RWPE1 (cell line): ENCODE measurements around the gene RASAL2.

ENCODE experiments used
- CTCF ChIA-PET: fragments of 350-600 bp; sonication (Branson Sonifier 250); formaldehyde crosslinking; extraction: SDS; loops from one replicate; lab custom pipeline; 2021; lab: Yijun Ruan, JAX
- POLR2A ChIA-PET: fragments of 400-600 bp; formaldehyde crosslinking; extraction: SDS; loops from one replicate; lab custom pipeline; 2020; ENCODE audit warnings: antibody characterized with exemption; ENCODE audit not compliant: low non-redundant PET; lab: Yijun Ruan, JAX
- DNase-seq: peaks from one replicate; pipeline ENCODE4 v3.0.0; 2012; ENCODE audit warnings: low spot score
- H3K27ac ChIP-seq: fragments of 450-650 bp; 2 replicates; pipeline ENCODE4 v1.5.1; 2017
- CTCF ChIP-seq: fragments of 450-650 bp; conservative IDR thresholded peaks from 2 replicates; pipeline ENCODE4 v1.5.1; 2017; ENCODE audit warnings: low read depth, mild to moderate bottlenecking

Gene RASAL2

GRCh38 chr1:178512566-178513277 lies 418.8 kb downstream of the RASAL2 start, which contains the start of gene TEX35:
TEX35 (plus strand) TSS chr1:178513109; CDS start chr1:178513189, 80 bp downstream.
- H3K27ac ChIP-seq = no peak within 1 kb of the TSS
- DNase-seq = no peak
- CTCF ChIA-PET = no interaction called here
- no peak for TF ChIP-seq CTCF
- POLR2A ChIA-PET = no interaction called here

GRCh38 chr1:178513278-178513983 lies 419.5 kb downstream of the RASAL2 start:
- TF ChIP-seq CTCF = no peak
- ChIA-PET POLR2A (no interaction called here), CTCF (interaction anchor here (0.7 kb wide), 1 partner anchor 492 kb away, joined by 3 read pairs; no protein-coding TSS in a partner anchor)
- no peak overlapping the region for H3K27ac ChIP-seq
- DNase-seq = no peak

- no peak for DNase-seq
- POLR2A ChIA-PET = no interaction called here
- CTCF ChIA-PET = interaction anchor here (0.7 kb wide), 1 partner anchor 205 kb away, joined by 5 read pairs; no protein-coding TSS in a partner anchor
- H3K27ac ChIP-seq = no peak overlapping the region
- TF ChIP-seq CTCF = no peak
Measured at GRCh38 chr1:178516110-178516509, 422.2 kb downstream of the RASAL2 start.

GRCh38 chr1:178518894-178519293 lies 425.0 kb downstream of the RASAL2 start:
- ChIA-PET CTCF (no interaction called here), POLR2A (no interaction called here)
- DNase-seq = no peak
- H3K27ac ChIP-seq = no peak overlapping the region
- TF ChIP-seq CTCF = no peak

- H3K27ac ChIP-seq = no peak overlapping the region
- CTCF ChIA-PET = no interaction called here
- POLR2A ChIA-PET = no interaction called here
- no peak for DNase-seq
- TF ChIP-seq CTCF = no peak
Measured at GRCh38 chr1:178520803-178521202, 426.9 kb downstream of the RASAL2 start.

GRCh38 chr1:178521241-178521640 lies 427.3 kb downstream of the RASAL2 start:
- POLR2A ChIA-PET = no interaction called here
- CTCF ChIA-PET = interaction anchor here (0.6 kb wide), 1 partner anchor 12 kb away, joined by 3 read pairs; no protein-coding TSS in a partner anchor
- no peak for TF ChIP-seq CTCF
- no peak overlapping the region for H3K27ac ChIP-seq
- no peak for DNase-seq
